NOMO-1 treated with dmso at 0.1 percent for 144 hours (cell line): ENCODE data around the gene CCDC88A.
"Not testable (repeated sequence)": the region's sequence is repeated elsewhere in the genome, so short reads cannot be mapped to it uniquely, and the experiment has no call there.

Source experiments
- DNase-seq: peaks from one replicate; lab custom pipeline; 2025; ENCODE audit not compliant: unreplicated experiment; lab: John Stamatoyannopoulos, UW

Gene CCDC88A

DNA sequence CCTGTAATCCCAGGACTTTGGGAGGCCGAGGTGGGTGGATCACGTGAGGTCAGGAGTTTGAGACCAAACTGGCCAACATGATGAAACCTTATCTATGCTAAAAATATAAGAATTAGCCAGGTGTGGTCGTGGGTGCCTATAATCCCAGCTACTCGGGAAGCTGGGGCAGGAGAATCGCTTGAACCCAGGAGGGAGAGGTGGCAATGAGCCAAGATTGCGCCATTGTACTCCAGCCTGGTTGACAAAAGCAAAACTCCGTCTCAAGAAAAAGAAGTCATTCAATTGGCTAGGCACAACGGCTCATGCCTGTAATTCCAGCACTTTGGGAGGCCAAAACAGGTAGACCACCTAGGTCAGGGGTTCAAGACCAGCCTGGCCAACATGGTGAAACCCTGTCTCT is 178.1 kb downstream of the CCDC88A start:
- not testable (repeated sequence) for DNase-seq

GRCh38 chr2:55239656-55240222 is 179.9 kb downstream of the CCDC88A start:
- no peak for DNase-seq
